HG02970 (cell line): ENCODE data around the gene SLC5A12.

Experiments
- ATAC-seq: cut with Tn5 transposase; IDR thresholded peaks from one replicate; pipeline ENCODE4 v1.9.1; 2021; ENCODE audit warnings: mild to moderate bottlenecking, moderate library complexity, moderate number of reproducible peaks; ENCODE audit not compliant: unreplicated experiment, low FRiP score

Gene SLC5A12

DNA sequence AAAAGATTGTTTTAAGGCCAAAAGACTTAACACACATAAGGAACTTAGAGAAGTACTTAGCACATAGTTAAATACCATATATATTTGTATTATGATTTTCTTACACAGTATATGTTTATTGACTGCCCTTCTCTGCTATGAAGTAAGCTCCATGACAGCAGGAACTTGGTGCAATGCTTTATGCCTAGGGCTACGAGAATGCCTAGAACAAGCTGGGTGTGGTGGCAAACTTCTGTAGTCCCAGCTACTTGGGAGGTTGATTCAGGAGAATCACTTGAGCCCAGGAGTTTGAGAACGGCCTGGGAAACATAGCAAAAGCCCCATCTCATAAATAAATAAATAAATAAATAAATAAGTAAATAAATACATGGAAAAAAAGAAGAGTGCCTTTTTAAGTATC is 1.9 kb downstream of the SLC5A12 start:
- ATAC-seq: no peak

- ATAC-seq: no peak
Measured at GRCh38 chr11:26719289-26719973, 2.4 kb downstream of the SLC5A12 start.

- no peak for ATAC-seq
Measured at GRCh38 chr11:26717771-26718170, 4.1 kb downstream of the SLC5A12 start.

- ATAC-seq: no peak
Measured at GRCh38 chr11:26715133-26715532, 6.7 kb downstream of the SLC5A12 start.

DNA sequence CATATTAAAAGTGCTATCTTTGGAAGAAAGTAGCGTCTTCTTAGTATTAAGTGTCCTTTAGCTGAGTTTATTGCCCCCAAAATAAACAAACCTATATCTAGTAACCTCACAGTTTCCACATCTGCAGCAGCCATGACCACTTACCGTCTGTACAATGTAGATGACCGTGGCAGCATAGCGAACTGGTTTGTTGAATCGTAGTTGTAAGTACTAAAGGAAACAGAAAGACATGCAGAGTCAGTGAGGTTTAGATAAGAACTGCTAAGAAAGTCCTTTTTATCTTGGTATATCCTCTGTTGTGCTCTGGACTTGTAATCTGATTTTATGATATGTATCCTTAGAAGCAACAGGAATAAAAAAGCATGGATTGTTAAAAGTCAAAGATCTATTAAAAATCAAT is 9.4 kb downstream of the SLC5A12 start:
- no peak for ATAC-seq

DNA sequence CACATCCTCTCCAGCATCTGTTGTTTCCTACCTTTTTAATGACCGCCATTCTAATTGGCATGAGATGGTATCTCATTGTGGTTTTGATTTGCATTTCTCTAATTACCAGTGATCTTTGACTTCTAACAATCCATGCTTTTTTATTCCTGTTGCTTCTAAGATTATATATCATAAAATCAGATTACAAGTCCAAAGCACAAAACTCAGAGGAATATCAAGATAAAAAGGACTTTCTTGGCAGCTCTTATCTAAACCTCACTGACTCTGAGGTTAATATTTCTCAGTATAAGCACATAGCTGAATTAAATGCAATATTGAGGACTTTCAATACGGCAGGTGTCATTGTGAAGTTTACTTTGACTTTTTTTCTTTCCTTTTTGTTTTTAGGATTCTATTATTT is 11.4 kb downstream of the SLC5A12 start:
- ATAC-seq: no peak

DNA sequence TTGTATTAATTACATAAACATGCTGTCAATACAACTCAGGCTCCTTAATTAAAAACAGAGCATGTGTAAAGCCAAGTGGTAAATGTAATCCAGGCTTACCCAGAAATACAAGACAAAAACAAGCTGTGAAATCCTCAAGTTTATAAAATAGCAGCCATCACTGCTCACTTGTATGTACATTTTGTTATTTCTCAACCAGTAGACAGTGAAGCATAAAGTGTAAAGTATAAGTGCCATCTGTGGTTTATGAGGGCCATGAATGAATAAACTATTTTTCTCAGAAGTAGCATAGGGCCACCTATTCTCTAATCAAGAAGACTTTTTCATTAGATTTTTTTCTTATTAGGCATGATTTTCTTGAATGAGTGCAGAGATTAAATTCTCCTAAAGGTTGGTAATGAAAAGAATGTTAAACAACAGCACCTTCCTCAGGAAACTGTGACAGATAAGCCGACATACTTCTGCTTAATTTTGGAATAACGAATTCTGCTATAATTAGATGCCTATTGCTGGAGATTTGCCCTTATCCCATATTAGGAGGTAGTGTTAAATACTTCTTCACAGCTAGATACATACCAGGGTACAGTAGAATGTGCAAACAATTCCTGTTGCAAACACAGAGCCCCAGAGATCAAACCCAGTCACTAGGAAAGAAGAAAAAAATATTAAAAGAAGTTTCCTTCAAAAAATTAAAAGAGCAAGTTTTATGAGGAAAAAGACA is 13.0 kb downstream of the SLC5A12 start:
- ATAC-seq: no peak

DNA sequence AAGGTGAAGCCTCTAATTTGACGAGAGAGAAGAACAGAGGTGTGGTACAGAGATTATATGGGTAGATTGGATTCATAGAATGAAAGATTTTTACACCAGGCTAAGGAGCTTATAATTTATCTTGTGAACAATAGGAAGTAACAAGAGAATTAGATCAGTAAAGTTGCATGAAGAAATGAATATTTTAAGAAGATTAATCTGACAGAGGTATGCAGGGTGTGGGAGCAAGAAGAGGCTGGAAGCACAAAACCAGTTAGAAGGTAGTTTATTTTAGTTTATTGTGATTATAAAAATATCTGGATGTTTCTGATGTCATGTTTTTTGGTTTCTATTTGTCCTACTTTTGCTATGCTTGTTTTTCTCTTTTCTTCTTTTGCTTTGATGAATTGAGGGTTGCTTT is 15.7 kb downstream of the SLC5A12 start:
- ATAC-seq: no peak

GRCh38 chr11:26704249-26704648 is 17.6 kb downstream of the SLC5A12 start:
- no peak for ATAC-seq

GRCh38 chr11:26703411-26704191 is 18.3 kb downstream of the SLC5A12 start:
- no peak for ATAC-seq

DNA sequence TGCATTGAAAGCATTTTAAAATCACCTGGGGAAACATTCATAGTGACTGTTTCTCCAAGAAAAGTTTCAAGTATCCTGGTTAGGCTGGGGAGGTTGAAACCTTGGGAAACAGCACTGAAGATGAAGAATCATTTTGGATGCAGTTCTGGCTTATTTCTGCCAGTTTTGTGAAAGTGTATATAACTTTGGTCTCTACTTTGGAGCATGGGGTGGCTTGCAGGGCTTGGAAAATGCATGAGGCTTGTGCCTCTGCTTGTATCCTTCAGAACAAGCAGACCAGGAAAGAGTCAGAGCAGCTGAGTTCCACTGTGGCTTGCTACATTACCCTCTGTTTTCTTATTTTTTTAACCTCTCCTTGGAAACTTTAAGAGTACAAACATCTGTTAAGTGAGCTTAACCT is 19.5 kb downstream of the SLC5A12 start:
- ATAC-seq: no peak

DNA sequence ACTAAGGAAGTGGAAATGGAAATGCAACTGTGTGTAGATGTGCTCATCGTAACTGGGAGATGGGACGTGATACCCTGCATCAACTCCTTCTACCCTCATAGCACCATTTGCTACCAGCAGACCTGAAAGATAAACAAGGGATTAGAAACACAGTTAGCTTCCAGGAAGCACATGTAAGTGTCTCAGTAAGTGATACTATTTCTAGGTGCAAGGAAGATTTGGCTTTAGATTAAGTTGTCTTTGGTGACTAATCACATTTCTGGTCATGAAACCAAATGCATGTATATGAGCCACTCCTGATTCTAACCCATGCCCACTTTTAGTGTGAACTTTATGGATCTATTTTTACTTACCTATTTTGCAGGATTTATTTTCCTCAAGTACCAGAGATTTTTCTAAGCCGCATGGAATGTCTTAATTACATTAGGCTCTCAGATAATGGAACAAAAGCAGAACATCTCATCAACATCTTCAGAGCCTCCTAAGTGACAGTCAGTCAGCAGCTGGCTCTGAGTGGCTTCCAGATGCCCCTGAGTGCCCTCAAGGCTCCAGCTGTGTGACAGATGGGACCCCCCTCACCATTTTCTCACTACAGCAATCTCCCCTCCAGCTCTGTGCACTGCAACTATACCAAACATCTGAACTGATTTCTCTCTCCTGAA is 21.2 kb downstream of the SLC5A12 start:
- no peak for ATAC-seq

DNA sequence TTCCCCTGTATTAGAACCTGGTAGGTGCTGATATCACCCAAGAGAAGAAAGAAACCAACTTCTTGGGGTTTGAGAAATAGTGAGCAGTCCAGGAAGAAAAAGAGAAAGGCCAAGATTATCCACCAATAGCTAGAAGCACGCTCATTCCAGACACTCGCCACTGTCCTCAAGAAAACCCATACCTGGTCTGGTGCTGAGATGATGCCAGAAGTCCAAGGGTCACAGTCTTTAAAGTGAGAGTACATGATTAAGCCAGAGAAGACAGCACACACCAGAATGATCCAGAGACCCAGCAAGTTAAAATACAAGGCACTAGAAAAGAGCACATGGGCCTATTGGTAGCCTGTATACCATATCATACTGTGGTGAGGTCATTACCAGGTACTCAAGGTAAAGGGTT is 23.6 kb downstream of the SLC5A12 start:
- no peak for ATAC-seq

DNA sequence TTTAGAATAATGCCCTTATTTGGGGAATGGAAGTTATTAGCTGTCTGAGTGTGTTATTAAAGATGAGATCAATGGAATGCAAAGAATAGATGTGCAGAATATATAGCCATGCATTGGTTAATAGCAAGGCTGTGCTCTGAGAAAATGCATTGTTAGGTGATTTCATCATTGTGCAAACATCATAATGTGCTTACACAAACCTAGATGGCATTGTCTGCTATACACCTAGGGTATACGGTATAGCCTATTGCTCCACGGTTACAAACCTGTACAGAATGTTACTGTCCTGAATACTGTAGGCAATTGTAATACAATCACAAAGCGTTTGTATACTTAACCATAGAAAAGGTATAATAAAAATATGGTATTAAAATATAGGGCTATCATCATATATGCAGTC is 25.5 kb downstream of the SLC5A12 start:
- no peak for ATAC-seq

DNA sequence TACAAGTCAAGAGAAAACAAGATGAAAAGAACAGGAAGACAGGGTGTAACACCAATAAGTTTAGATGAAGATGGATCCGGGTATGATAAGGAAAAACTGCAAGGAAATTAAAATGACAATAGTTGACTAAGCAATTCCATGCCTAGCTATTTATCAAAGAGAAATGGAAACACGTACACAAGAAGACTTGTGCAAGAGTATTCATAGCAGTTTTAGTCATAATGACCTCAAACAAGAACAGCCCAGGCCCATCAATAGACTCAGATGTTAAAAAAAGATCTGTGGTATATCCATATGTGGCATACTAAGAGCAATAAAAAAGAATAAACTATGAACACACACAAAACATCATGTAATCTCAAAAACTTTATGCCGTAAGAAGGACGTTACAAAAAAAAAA is 33.2 kb downstream of the SLC5A12 start:
- ATAC-seq: no peak

GRCh38 chr11:26687351-26687750 is 34.5 kb downstream of the SLC5A12 start:
- ATAC-seq: no peak

GRCh38 chr11:26677566-26677965 is 44.3 kb downstream of the SLC5A12 start:
- no peak for ATAC-seq

DNA sequence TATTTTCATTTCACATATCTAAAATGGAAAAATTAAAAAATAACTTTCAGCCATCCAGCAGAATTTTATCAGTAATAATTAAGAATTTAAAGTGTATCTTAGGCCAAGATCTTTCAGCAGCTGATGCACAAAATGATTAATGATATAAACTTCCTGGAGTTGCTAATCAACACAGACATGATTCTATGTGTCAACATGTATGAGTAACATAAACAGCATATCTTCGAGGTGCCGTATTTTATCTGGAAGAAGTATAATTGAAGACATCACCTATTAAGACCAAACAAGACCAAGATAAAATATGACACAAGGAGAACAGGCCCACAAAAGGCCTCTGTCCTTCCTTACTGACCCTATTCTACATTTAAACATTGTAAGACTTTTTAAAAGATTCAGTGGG is 45.2 kb downstream of the SLC5A12 start:
- ATAC-seq: no peak

DNA sequence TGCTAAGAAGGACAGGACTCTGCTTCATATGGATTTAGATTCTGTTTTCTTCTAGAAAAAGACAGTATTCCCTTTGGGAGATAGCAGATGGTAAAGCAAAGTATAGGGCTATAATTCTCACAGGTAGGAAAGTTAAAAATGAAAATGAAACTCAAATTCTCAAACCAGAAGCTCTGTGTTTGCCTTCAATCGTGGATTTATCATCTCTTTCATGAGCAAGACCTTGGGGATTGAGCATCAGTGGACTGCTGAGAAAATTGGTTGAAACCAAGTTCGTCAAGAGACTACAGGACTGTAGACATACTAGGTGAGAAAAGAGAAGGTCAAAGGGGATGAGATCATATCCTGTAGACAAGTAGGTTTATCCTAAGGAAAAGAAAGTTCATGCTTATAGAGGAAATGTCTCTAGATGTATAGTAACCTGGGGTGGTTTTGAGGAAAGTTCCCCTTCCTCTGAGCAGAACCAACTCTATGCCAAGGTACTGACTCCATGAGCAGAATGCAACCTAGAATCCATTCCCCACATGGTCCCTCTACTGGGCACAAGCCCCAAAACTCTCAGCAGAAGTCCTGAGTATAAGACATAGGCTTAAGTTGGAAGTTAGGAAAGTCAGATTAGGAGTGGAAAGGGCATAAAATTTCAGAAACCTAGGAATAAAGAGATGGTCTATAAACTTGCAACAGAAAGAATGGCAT is 46.5 kb downstream of the SLC5A12 start:
- no peak for ATAC-seq

DNA sequence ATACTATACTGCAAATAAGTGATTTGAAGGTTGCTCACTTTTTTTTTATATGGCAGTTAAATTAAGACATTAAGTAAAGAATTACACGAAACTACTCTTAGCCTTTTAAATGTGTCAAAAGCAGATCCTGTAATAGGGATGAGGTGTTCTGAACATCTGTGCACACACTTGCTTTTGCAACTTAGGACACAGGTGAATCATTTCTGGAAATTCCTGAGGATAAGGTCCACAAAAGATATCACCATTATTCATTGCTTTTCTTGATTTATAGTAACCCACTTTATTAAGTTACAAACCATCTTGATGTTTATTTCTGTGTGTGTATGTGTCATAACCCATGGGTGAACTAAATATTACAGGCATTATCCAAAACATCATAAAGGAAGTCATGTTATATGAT is 55.9 kb downstream of the SLC5A12 start:
- ATAC-seq: no peak
